ENCODE measurements around the gene PCSK1.
A peak's percentile ranks its signal among the peaks of the same experiment; 100 is the strongest.
"Not testable (repeated sequence)": the region's sequence is repeated elsewhere in the genome, so short reads cannot be mapped to it uniquely, and the experiment has no call there.

Gene PCSK1

DNA sequence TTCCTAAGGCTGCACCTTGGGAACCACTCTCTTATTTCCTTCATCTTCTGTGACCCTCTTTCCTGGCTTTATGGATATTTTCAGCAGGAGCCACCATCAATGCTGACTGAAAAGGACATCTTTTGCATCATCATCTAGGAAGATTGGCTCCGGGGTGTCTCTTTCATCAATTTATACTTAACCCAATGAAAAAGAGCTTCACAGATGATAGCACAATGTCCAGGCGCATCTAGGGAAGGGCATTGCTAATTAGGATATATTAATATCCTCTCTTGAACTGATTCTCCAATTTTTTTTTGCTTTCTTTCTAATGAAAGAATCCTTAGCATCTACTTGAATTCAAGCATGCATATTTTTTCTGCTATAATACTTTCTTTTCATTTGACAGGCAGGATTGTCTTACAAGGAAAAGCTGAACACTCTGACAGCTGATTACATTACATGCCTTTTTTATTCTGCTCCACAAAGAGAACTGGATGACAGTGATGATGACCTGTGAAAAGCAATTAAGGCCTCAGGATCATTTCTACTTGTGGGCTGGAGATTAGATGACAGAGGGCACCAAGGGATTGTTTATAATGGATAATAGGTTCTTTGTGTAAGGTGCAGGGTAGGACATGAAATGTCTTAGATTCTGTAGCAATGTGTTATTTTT is 60.2 kb downstream of the PCSK1 start:
- no peak for DNase-seq (ENCODE audit: low spot score)

DNA sequence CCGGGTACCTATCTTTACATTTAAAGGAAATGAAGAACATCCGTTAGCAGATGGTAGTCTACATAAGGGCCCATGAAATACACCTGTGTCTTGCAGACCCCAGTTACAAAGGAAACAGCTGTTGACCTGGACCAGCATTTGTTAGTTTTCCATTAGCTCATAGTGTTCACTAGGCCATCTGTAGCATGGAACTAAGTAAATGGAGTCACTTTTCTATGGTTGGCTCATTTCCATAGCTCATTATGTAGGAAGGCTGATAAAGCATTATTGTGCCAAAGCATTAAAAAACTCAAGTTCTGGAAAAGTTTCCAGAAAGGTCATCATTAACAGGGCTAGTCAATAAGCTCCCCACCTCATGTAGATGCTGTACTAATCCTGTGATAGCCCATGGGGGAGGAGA is 62.1 kb downstream of the PCSK1 start:
- no peak for DNase-seq (ENCODE audit: low spot score)

DNA sequence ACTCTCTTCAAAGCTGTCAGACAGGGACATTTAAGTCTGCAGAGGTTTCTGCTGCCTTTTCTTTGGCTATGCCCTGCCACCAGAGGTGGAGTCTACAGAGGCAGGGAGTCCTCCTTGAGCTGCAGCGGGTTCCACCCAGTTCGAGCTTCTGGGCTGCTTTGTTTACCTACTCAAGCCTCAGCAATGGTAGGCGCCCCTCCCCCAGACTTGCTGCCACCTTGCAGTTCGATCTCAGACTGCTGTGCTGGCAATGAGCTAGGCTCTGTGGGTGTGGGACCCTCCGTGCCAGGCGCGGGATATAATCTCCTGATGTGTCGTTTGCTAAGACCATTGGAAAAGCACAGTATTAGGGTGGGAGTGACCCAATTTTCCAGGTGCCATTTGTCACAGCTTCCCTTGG is 65.7 kb downstream of the PCSK1 start:
- not testable (repeated sequence) for DNase-seq (ENCODE audit: low spot score)

DNA sequence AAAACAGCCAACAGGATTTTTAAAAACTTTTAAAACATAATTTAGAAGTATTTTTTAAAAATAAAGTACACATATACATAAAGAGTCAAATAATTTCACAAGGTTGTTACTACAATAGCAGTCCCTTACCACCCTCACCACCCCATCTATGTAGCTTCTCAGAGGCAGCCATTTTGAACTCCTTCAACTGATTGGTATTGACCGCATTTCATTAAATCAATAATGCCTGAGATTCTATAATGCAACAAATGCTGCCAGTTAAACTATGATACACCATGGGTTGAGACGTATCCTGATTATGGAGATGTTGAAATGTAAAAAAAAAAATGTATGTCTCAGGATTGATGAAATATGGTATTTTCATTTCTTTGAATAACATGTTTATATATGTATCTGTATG is 78.8 kb downstream of the PCSK1 start:
- DNase-seq (ENCODE audit: low spot score): no peak

DNA sequence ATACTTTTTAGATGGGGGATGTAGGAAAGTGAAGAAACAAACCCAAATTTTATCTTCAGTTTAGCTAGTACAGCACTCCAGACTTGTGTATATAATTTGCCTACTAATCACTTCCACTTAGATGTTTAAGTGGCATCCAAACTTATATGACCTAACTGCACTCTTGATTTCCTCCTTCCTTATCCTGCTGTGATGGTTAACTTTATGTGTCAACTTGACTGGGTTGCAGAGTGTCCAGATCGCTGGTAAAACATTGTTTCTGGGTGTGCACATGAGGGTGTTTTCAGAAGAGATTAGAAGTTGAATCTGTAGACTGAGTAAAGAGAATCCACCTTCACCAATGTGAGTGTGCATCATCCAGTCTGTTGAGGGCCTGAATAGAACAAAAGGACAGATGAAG is 79.8 kb downstream of the PCSK1 start:
- DNase-seq (ENCODE audit: low spot score): no peak

DNA sequence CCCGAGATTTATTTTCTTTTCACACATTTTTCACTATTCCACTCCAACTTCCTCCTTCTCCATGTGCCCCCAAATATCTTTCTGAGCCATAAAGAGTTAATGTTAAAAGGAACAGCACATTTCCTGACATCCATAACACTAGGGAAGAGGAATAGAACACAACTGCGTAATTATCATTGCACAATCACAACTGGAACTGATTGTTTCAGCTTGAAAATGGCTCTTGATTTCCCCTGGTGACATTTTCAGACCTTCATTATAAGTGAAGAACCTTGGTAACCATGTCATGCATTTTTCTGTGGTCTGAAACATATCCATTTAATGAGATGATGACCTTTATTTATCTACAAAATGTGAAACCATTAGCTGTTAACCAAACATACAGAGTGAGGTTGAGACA is 82.4 kb downstream of the PCSK1 start:
- DNase-seq (ENCODE audit: low spot score): no peak

DNA sequence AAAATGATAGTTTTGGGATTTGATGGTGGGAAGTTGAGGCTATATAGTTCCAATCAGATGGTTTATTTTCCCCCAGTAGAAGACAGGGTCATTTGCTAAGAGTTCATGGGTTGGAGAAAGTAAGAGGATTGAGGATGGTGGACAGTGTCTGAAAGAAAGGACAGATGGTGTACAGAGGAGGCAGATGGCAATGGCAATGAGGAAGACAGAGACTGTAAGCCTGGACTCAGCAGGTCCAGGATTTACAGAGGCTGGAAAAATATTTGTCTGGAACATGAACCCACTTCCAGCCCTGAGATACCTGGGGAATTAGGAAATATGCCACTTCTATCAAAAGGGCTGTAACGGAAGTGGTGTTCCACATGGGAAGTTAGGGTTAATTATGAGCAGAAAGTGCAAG is 84.5 kb downstream of the PCSK1 start:
- DNase-seq (ENCODE audit: low spot score): no peak

DNA sequence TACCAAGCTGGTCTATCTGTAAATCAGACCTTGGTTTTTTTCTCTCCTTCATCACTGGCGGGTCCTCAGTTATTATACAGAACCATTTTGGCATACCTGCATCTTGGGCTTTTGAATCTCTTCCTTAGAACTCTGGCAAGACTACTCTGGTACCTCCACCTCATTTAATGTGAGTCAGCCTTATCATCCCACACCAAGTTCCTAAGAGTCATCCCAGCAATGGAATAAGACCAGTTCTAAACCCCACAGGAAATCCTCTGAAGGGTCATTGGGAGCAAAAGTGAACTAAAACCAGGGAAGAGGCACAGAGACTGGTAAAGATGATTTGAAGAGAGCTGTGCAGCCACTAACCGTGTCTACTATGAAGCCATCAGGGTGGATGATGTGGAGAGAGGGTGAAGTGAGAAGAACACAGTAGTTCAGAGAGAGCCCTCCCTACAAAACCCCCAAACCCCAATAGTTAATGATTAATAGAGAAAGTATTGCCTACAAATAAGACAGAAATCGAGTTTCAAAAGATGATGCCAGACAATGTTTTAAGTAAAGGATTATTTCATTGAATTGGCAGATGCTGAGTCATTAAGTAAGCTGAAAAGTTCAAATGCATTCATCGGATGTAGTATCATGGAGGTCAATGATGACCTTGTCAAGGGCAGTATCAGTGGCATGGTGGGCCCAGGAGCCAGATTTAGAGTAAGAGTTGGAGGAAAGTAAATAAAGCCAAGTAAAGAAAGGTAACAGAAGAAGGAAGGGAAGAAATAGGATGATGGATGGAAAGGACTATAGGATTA is 85.4 kb downstream of the PCSK1 start:
- no peak for DNase-seq (ENCODE audit: low spot score)

DNA sequence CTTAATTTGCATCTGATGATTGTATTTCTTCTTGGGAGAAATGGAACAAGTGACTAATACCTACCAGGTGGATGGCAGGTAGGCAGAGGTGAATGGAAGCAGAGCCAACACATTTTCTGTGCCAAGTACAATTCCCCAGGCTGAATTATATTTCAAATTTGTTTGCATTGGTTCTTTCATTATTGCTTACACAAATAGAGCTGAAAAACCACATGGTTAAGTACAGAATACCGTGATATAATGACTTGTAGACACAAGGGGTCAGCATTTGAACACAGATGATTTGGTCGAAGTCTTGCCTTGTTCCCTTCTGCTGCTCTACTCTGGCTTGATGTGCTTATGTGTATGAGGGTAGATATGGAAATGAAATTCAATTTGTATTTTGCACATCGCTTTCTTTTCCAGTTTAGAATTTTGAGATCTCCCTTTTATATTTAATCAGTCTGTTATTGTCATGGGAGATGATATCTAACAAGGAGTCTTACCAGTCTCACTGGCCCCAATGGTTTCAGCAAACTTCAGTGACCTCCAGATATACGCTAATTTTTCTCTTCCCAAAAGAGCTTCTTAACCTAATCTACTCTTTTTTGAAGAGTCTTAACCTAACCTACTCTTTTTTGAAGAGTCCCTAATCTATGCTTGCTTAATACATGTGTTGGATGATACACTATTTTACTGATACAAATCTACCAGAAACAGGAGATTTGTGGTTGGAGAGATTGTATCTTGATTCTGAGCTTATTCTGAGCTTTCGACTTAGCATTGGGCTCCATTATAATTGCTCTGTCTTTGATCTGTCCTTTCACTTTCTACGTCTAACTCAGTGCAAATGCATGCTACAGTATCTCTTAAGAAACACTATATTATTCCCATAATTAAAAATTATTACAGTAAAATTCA is 88.1 kb downstream of the PCSK1 start:
- DNase-seq (ENCODE audit: low spot score): peak; percentile 47

DNA sequence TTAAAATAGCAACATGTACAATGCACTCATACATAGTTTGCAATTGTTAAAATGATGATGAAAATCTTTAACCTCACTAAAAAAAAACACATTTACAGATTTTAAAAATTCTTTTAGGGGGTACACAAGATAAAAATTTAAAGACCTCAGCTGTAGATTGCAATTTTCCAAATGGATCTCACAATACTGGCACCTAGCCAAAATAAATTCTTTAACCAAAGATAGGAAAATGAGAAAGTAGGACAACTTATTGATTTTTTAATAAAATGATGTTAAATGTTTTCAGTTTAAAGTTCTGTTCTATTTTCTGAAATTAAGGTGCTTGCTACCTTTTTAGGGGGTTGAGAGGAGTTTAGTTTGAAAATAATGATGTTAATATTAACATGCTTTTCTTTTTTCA is 90.0 kb downstream of the PCSK1 start:
- DNase-seq (ENCODE audit: low spot score): no peak

DNA sequence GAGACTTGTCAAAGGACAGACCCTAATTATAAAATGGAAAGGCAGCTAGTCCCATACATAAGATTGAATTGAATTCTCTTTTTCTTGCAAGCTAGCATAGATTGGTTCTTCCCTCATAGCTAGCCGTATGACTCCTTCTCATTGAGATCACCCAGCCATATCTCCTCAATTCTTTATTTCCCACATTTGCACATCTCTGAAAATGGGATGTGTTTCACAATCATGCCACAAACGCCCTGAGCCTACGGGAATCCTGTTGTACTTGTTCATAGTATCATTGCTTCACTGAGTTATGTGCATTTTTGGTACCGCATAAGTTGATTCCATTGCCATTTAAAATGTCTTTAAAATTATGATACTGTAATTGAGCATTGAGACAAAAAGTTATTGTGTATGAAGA is 90.5 kb downstream of the PCSK1 start:
- no peak for DNase-seq (ENCODE audit: low spot score)

All from AG08396 (cell line).